ENCODE data around the gene PRDM16.

PRDM16 gene

DNA sequence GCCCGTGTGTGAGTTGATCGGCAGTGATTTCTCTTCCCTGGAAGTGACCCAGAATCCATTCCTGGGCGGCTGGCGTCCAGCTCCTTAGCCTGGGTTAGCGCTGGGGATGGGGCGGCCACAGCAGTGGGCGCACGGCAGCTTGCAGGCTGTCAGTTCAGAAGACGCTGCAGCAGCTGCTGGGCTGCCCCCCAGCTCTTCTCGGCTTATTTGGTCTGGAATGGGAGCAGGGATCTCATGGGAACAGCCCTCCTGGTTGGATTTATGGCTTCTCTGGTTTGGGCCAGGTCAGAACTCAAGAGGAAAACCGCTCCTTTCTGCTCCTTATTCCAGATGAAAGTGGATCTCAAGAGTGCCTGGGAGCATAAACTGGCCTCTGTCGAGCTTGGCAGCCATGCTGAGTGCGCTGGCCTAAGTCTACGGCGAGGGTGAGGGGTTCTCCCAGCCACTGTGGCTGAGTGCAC is 148.2 kb downstream of the PRDM16 start:
- no peak overlapping the region for H3K27ac ChIP-seq
- ChIA-PET CTCF (interaction anchor here (0.6 kb wide), 1 partner anchor 207 kb away, joined by 3 read pairs; no protein-coding TSS in a partner anchor), POLR2A (ENCODE audit: low non-redundant PET) (no interaction called here)
- no peak for DNase-seq (ENCODE audit: low spot score)
- no peak for TF ChIP-seq CTCF (conservative IDR thresholded peaks at IDR 0.05; ENCODE audit: low read depth)

GRCh38 chr1:3217979-3218679 is 149.1 kb downstream of the PRDM16 start:
- CTCF ChIA-PET: interaction anchor here (0.6 kb wide), 2 partner anchors 53 to 206 kb away, joined by 3 to 4 read pairs; no protein-coding TSS in a partner anchor

GRCh38 chr1:3219005-3219790 is 150.2 kb downstream of the PRDM16 start:
- TF ChIP-seq CTCF (conservative IDR thresholded peaks at IDR 0.05; ENCODE audit: low read depth): no peak
- DNase-seq (ENCODE audit: low spot score): no peak
- ChIA-PET CTCF (no interaction called here), POLR2A (ENCODE audit: low non-redundant PET) (no interaction called here)
- H3K27ac ChIP-seq: no peak overlapping the region

More at GRCh38 chr1:3217979-3218679, 149.1 kb downstream of the PRDM16 start:
- TF ChIP-seq CTCF (conservative IDR thresholded peaks at IDR 0.05; ENCODE audit: low read depth): no peak
- POLR2A ChIA-PET (ENCODE audit: low non-redundant PET): no interaction called here
- H3K27ac ChIP-seq: no peak overlapping the region
- DNase-seq (ENCODE audit: low spot score): no peak

- CTCF ChIA-PET: no interaction called here
- H3K27ac ChIP-seq: no peak overlapping the region
- no peak for TF ChIP-seq CTCF (conservative IDR thresholded peaks at IDR 0.05; ENCODE audit: low read depth)
- DNase-seq (ENCODE audit: low spot score): no peak
- POLR2A ChIA-PET (ENCODE audit: low non-redundant PET): no interaction called here
Measured at GRCh38 chr1:3219791-3220467, 150.9 kb downstream of the PRDM16 start.

DNA sequence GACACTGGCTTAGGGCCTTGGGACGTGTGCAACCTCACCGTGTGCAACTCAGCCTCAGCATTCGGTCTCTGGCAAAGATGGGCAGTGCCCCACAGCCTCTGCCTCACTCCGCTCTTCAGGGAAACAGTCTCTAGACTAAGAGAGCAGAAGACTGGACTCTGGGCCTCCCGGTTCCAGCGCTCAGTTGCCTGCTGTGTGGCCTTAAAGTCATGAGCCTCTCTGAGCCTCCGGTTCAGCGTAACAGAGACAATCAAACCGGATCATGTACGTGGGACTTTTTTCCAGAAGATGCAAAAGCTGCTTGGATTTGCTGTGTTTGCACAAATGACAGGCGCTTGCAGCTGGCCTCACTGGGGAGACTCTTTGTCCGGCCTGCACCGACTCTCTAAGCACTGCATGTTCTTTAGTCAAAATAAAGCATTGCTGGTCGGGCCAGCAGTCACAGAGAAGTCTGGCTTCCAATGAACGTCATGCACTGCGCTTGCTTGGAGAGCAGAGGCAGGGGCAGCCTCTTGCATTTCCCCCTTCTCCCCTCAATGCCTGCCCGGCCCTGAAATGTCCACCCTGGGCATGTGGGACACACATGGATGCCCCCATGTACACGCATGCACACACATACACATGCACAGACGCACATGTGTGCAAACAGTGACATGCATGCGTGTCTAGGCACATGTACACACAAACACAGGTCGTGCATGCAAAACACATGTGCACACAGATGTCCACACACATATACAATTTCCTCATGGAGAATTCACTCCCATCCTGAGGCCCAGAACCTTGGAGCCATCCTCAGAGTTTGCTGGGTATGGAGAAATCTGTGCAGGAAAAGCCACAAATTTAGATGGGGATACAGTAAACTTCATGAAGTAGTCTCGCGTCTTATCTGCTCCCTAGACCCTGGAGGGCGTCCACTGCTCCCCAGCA is 152.4 kb downstream of the PRDM16 start:
- ChIA-PET POLR2A (ENCODE audit: low non-redundant PET) (no interaction called here), CTCF (interaction anchor here (0.6 kb wide), 1 partner anchor 275 kb away, joined by 3 read pairs; no protein-coding TSS in a partner anchor)
- no peak for DNase-seq (ENCODE audit: low spot score)
- no peak overlapping the region for H3K27ac ChIP-seq
- no peak for TF ChIP-seq CTCF (conservative IDR thresholded peaks at IDR 0.05; ENCODE audit: low read depth)
